ENCODE results near the gene DEGS2. TPM values are rescaled to one million over a fixed set of nuclear protein-coding genes. Genes with fewer than 3 reads are reported as not detected.

Gene DEGS2
- total RNA-seq, 1 donor from 2014 or later, result 0.53 TPM

DNA sequence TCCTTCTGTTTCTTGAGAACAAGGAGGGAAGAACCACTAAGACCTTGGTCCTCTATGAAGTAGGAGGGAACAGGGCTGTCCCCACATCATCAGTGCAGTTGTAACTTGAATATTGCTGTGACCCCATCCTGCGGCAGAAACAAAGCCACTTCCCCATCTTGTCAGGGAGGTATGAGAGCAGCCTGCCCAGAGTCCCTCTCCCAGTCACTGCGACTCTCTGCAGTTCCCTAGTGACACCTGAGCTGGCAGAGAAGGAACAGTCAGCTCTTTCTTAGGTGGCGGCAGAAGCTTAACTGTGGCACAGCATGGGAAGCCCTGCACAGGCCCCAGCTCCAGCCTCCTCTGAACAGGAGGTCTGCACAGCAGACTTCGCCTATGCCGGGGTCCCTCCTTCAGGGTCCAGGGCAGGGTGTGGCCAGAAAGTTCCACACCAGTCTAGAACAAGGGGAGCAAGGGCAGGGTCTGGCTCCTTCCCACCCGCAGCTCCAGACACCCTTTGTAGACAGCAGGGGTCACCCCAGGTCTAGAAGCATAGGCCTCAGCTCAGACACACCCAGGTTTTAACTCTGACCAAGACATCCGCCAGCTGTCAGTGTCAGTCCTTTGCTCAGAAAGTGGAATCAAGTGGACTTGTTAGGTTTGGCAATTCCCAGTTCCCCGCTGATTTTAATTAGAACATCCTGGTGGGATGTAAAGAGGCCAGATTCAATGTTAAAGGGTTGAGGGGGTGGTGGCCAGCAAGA, 36.8 kb downstream of the DEGS2 start:
- H3K36me3 ChIP-seq (ENCODE audit: control insufficient read depth, insufficient read depth, low read length), result peaks cover 1% of the 10 kb centered on the region
- H3K27me3 ChIP-seq (ENCODE audit: control insufficient read depth, insufficient read depth, low read length), result no peaks in the 10 kb centered on the region
- FAIRE-seq (no peak), DNase-seq (ENCODE audit: low read depth) (no peak)
- H3K4me3 ChIP-seq (ENCODE audit: low read depth, low read length), result no peak overlapping the region
- TF ChIP-seq, protein P1, sequence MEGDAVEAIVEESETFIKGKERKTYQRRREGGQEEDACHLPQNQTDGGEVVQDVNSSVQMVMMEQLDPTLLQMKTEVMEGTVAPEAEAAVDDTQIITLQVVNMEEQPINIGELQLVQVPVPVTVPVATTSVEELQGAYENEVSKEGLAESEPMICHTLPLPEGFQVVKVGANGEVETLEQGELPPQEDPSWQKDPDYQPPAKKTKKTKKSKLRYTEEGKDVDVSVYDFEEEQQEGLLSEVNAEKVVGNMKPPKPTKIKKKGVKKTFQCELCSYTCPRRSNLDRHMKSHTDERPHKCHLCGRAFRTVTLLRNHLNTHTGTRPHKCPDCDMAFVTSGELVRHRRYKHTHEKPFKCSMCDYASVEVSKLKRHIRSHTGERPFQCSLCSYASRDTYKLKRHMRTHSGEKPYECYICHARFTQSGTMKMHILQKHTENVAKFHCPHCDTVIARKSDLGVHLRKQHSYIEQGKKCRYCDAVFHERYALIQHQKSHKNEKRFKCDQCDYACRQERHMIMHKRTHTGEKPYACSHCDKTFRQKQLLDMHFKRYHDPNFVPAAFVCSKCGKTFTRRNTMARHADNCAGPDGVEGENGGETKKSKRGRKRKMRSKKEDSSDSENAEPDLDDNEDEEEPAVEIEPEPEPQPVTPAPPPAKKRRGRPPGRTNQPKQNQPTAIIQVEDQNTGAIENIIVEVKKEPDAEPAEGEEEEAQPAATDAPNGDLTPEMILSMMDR (IDR thresholded peaks at IDR 0.05; ENCODE audit: insufficient read depth, low read length, severe bottlenecking), result no peak

DNA sequence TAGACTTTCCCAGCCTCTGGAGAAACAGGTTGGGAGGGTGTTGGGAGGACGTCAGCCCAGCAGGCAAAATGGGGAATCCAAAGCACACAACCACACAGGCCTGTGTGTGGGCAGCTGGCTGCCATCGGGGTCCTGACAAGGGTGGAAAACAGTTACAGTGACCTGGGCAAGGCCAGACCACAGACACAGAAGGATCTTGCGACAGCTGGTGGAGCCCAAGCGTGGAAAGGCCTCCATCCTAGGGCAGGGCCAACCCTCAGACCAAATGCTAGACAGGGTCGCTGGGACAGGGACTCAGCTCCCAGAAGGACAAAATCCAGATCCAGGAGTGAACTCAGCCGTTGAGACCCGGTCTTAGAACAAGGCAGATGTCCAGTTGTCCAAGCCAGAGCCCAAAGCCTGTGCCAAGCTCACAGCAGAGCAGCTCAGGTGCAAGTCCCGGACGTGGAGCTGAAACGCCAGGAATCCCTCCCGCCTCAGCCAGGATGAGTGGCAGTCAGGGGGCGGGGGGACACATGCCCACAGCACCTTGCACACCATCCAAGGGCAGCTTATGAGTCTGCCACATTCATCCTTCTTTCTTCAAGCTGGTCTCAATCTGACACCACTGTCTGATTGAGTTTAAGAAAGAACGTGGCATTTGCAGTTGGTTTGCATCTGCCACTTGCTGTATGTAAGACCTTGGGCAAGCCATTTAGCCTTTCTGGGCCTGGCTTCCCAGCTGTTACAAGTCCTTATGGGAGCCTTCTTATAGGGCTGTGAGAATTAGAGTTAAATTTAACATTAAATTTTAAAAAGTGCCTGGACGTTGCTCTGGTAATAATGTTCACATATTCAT, 37.6 kb downstream of the DEGS2 start:
- DNase-seq (ENCODE audit: low read depth) (no peak), FAIRE-seq (no peak)
- Histone ChIP-seq H3K27me3 (ENCODE audit: control insufficient read depth, insufficient read depth, low read length) (no peaks in the 10 kb centered on the region), H3K4me3 (ENCODE audit: low read depth, low read length) (no peak overlapping the region), H3K36me3 (ENCODE audit: control insufficient read depth, insufficient read depth, low read length) (peaks cover 1% of the 10 kb centered on the region)
- TF ChIP-seq, protein P1 (IDR thresholded peaks at IDR 0.05; ENCODE audit: insufficient read depth, low read length, severe bottlenecking), result no peak

DNA sequence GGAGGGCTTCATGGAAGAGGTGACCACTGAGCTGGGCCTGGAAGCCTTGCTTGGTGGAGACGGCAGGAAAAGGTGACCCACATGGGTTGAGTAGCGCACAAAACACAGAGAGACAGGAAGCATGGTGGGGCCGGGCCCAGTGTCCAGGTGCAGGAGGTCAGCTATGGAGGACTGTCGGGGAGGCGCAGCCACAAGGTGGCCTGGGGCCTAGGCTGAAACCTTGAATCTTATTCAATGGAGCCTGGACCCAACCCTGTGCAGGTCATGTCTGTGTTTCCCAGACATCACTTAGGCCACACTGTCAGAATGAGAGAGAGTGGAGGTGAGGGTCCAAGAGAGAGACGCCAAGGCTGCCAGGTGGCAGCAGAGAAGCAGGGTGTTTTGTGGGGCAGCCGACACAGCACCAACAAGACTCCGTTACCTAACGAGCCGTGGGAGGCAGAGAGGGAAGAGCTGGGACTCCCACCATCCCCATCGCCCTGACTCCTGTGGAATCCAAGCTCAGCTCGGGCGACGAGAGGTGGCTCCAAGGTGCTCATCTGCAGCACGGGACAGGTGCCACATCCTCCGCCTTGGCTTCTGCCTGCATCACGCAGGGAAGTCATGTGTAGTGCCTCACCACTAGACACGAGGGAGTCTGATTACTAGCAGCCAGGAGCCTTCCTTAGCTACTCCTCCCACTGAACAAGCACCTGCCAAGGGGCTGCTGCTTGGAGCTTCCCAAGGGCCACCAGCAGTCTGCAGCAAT, 38.7 kb downstream of the DEGS2 start:
- DNase-seq (ENCODE audit: low read depth) (no peak), FAIRE-seq (peak; percentile 47)
- Histone ChIP-seq H3K4me3 (ENCODE audit: low read depth, low read length) (no peak overlapping the region), H3K36me3 (ENCODE audit: control insufficient read depth, insufficient read depth, low read length) (peaks cover 1% of the 10 kb centered on the region), H3K27me3 (ENCODE audit: control insufficient read depth, insufficient read depth, low read length) (no peaks in the 10 kb centered on the region)
- TF ChIP-seq, protein P1 (IDR thresholded peaks at IDR 0.05; ENCODE audit: insufficient read depth, low read length, severe bottlenecking), result no peak

DNA sequence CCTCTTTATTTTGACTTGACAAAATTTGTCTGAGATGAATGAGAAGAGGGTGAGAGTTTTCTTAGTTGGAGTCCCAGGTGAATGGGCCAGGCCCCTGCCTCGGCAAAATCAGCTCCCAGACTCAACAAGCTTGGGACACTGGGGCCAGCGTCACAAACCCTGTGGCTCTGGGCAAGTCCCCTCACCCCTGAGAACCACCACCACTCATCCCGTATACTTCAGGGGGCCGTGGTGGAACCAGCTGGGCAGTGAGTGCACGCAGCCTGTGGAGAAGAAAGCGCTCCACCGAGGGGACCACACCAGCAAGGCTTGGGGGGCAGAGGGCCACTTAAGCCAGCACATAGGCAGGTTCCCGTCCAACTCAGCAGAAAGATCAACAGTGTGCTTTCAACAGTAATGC, 40.2 kb downstream of the DEGS2 start:
- H3K36me3 ChIP-seq (ENCODE audit: control insufficient read depth, insufficient read depth, low read length), result peaks cover 1% of the 10 kb centered on the region
- H3K4me3 ChIP-seq (ENCODE audit: low read depth, low read length), result no peak overlapping the region
- no peak for DNase-seq (ENCODE audit: low read depth)
- no peaks in the 10 kb centered on the region for H3K27me3 ChIP-seq (ENCODE audit: control insufficient read depth, insufficient read depth, low read length)
- TF ChIP-seq, protein P1 (IDR thresholded peaks at IDR 0.05; ENCODE audit: insufficient read depth, low read length, severe bottlenecking), result no peak
- FAIRE-seq, result no peak

DNA sequence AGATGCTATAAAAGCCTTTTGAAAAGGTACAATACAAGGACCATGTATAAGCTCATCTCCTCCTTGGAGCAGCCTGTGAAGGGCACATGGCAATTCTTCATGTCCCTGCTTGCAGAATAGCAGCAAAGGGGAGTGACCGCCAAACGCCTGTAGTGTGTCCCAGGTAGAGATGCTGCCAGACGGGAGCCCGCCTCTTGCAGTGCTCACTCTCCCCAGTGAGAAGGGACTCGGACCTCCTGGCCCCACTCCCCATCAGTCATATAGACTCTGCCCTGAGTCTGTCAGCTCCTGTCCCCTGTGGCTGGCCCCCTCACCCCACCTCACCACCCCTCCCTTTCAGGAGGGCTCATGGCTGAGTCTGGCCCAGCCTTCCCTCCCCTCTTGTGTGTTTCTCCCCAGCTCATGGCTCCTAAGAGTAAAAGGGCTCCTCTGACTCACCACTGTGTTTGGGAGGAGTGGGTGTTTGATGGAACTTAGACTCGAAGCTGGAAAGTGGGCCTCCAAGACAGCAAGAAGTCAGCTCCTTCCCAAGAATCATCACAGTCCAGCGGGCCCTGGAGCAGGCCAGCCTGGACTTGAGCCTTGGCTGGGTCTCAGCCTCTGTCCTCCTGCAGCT, 40.9 kb downstream of the DEGS2 start:
- TF ChIP-seq, protein P1 (IDR thresholded peaks at IDR 0.05; ENCODE audit: insufficient read depth, low read length, severe bottlenecking), result no peak
- FAIRE-seq (peak; percentile 52), DNase-seq (ENCODE audit: low read depth) (no peak)
- H3K27me3 ChIP-seq (ENCODE audit: control insufficient read depth, insufficient read depth, low read length), result no peaks in the 10 kb centered on the region
- no peak overlapping the region for H3K4me3 ChIP-seq (ENCODE audit: low read depth, low read length)
- H3K36me3 ChIP-seq (ENCODE audit: control insufficient read depth, insufficient read depth, low read length), result no peaks in the 10 kb centered on the region

Data from bronchial epithelial cell (primary cell).